LNCAP (cell line): ENCODE measurements around the gene SLC66A2.

Experiments
- TF ChIP-seq, protein P1 (sequence below): fragments of 450-650 bp; IDR thresholded peaks from 2 replicates; pipeline ENCODE4 v1.5.1; 2017; ENCODE audit warnings: mild to moderate bottlenecking

SLC66A2 gene

DNA sequence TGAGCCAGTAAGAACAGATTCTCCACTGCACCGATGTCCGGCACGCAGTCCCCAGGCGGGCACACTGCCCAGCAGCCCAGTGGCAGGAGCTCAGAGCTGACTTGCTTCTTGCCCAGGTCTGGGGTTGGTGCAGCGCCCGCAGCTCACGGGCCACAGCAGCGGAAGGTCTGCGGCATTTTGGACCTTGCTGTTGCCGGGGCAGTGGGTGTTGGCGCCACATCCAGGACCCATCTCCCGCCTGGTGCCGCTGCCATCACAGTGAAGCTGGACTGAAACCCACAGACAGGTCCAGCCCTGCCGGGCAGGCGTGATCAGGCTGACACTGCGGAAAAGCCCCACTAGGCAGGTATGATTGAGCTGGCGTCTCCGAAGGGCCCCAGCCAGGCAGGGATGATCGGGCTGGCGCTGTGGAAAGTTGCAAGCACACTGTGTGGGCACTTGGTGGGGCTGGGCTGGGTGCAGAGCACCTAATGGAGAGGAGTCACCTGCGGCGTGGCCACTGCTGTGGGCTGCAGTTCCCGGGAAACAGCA, 75.5 kb downstream of the SLC66A2 start:
- TF ChIP-seq, protein P1, sequence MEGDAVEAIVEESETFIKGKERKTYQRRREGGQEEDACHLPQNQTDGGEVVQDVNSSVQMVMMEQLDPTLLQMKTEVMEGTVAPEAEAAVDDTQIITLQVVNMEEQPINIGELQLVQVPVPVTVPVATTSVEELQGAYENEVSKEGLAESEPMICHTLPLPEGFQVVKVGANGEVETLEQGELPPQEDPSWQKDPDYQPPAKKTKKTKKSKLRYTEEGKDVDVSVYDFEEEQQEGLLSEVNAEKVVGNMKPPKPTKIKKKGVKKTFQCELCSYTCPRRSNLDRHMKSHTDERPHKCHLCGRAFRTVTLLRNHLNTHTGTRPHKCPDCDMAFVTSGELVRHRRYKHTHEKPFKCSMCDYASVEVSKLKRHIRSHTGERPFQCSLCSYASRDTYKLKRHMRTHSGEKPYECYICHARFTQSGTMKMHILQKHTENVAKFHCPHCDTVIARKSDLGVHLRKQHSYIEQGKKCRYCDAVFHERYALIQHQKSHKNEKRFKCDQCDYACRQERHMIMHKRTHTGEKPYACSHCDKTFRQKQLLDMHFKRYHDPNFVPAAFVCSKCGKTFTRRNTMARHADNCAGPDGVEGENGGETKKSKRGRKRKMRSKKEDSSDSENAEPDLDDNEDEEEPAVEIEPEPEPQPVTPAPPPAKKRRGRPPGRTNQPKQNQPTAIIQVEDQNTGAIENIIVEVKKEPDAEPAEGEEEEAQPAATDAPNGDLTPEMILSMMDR: no peak

- TF ChIP-seq, protein P1: no peak
These were observed 75.9 kb downstream of the SLC66A2 start for GRCh38 chr18:79875531-79875919.

DNA sequence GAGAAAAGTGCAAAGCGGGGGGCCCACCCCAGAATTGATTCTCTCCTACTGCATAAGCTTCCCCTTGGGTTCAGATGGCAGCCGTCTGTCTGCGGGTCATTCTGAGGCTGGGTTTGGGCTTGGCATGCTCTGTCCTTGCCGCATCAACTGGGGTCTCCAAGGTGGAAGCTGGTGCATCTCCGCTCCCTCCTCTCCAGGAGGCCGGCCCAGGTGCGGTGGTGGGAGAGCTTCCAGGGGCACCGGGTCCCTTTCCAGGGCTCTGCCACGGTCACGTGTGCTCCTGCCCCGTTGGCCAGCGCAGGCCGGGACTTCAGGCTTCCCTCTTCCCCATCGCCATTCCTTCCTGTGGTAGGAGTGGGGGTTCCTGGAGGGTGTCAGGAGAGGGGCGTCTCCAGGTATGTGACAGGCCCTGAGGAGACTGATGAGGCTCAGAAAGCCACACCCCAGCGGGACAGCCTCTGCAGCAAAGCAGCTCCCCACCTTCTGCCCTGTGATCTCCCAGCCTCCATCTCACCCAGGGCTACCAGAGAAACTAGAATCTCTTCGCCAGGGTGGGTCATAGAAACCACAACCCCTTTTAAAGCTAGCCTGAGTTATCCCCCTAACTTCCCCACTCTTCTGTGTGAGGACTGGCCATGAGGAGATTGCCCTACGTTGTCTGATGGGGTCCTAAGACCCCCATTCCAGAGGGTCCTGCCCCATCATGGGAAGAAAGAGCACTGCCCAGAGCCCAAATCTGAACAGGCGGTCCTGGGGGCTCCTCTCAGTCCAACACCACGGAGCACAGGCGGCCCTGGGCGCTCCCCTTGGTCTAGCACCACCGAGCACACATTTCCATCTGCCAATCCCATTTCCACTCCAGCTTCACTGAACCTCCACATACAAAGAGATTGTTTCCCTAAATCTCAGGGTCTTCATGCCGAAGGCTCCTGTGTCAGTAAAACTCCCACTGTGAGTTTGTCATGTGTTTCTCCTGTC, 76.6 kb downstream of the SLC66A2 start:
- TF ChIP-seq, protein P1: no peak

- TF ChIP-seq, protein P1: no peak
These were observed 77.9 kb downstream of the SLC66A2 start for GRCh38 chr18:79873449-79874110.

- TF ChIP-seq, protein P1: no peak
These were observed 78.7 kb downstream of the SLC66A2 start for GRCh38 chr18:79872527-79873444.

GRCh38 chr18:79871481-79872091, 79.9 kb downstream of the SLC66A2 start:
- TF ChIP-seq, protein P1: no peak
